PC-9 (cell line): ENCODE measurements around the gene E2F8. TPM values are rescaled to one million over a fixed set of nuclear protein-coding genes. Genes with fewer than 3 reads are reported as not detected.
A peak's percentile ranks its signal among the peaks of the same experiment; 100 is the strongest.

Experiments
- Bru-seq: library from RNA; stranded (reverse); fragments of 400-500 nt; gene quantifications from one replicate; lab custom pipeline; 2021; lab: Mats Ljungman, UMichigan
- BruChase-seq, 2 experiments: library from RNA; stranded (reverse); fragments of 400-500 nt; gene quantifications; one replicate each; lab custom pipeline; 2021; lab: Mats Ljungman, UMichigan
- BruUV-seq: library from RNA; stranded (reverse); fragments of 400-500 nt; replicated peaks from 2 replicates; lab custom pipeline; 2021; lab: Mats Ljungman, UMichigan
- CTCF ChIA-PET: fragments of 300-600 bp; sonication (Branson Sonifier 250); formaldehyde crosslinking; loops from one replicate; lab custom pipeline; 2022; ENCODE audit warnings: antibody characterized with exemption; lab: Charles Lee
- POLR2A ChIA-PET: fragments of 300-600 bp; sonication (Branson Sonifier 250); formaldehyde crosslinking; loops from one replicate; lab custom pipeline; 2022; ENCODE audit warnings: antibody characterized with exemption; ENCODE audit not compliant: unreplicated experiment; lab: Charles Lee
- DNase-seq, 2 experiments: peaks; one replicate each; pipeline versions ENCODE4 v3.0.0 to v3.0.0-alpha.2; 2015 to 2022; ENCODE audit warnings: mixed read lengths in 1 of 2
- H2AFZ ChIP-seq: fragments of 200-600 bp; sonication (generic); 2 replicates; pipeline ENCODE4 v1.8.1; 2017; ENCODE audit warnings: antibody characterized with exemption
- H3F3A ChIP-seq: fragments of 200-600 bp; sonication (generic); 2 replicates; pipeline ENCODE4 v1.8.1; 2017; ENCODE audit warnings: antibody characterized with exemption, mild to moderate bottlenecking, low read depth; ENCODE audit not compliant: insufficient read depth
- H3K27ac ChIP-seq: fragments of 200-600 bp; sonication (generic); 2 replicates; pipeline ENCODE4 v1.6.1; 2016; ENCODE audit warnings: mixed run types
- H3K27me3 ChIP-seq: fragments of 200-600 bp; sonication (generic); 2 replicates; pipeline ENCODE4 v1.6.1; 2016; ENCODE audit warnings: low read depth, mixed run types; ENCODE audit not compliant: insufficient read depth
- H3K36me3 ChIP-seq: fragments of 200-600 bp; sonication (generic); 2 replicates; pipeline ENCODE4 v1.6.1; 2016; ENCODE audit warnings: low read depth, mixed run types
- H3K4me1 ChIP-seq: fragments of 200-600 bp; sonication (generic); replicated peaks from 2 replicates; pipeline ENCODE4 v1.6.1; 2016; ENCODE audit warnings: mixed run types; ENCODE audit not compliant: insufficient read depth
- H3K4me2 ChIP-seq: fragments of 200-600 bp; sonication (generic); 2 replicates; pipeline ENCODE4 v1.6.1; 2017; ENCODE audit warnings: mixed run types
- H3K4me3 ChIP-seq: fragments of 200-600 bp; sonication (generic); 2 replicates; pipeline ENCODE4 v1.6.1; 2016; ENCODE audit warnings: mixed run types
- H3K79me2 ChIP-seq: fragments of 200-600 bp; sonication (generic); 2 replicates; pipeline ENCODE4 v1.6.1; 2017; ENCODE audit warnings: low read depth, mixed run types
- H3K9me2 ChIP-seq: fragments of 200-600 bp; sonication (generic); 2 replicates; pipeline ENCODE4 v1.8.1; 2017; ENCODE audit warnings: mild to moderate bottlenecking; ENCODE audit not compliant: insufficient read depth
- H3K9me3 ChIP-seq: fragments of 200-600 bp; sonication (generic); 2 replicates; pipeline ENCODE4 v1.8.1; 2016; ENCODE audit warnings: low read depth; ENCODE audit not compliant: insufficient read depth
- H4K20me1 ChIP-seq: fragments of 200-600 bp; sonication (generic); 2 replicates; pipeline ENCODE4 v1.8.1; 2017; ENCODE audit not compliant: insufficient read depth
- EZH2 ChIP-seq: fragments of 200-600 bp; sonication (generic); IDR thresholded peaks from 2 replicates; pipeline ENCODE4 v1.8.0; 2017; ENCODE audit warnings: antibody characterized with exemption, low read depth
- intact Hi-C: fragments of 100-400 bp; cut with micrococcal nuclease; formaldehyde crosslinking; loops from one replicate; pipeline ENCODE4 v1.10.0; 2022; ENCODE audit not compliant: unreplicated experiment
- long read RNA-seq: library from polyadenylated mRNA; stranded (forward); transcript quantifications from one replicate; pipeline ENCODE4 v2.0.0, GENCODE V29; 2022
- total RNA-seq: library from RNA; stranded (reverse); gene quantifications from 2 replicates; pipeline ENCODE4 v1.2.3, GENCODE V29; 2021
- TF ChIP-seq, protein P1 (sequence below): fragments of 200-600 bp; sonication (generic); conservative IDR thresholded peaks from 2 replicates; pipeline ENCODE4 v1.6.1; 2017; ENCODE audit warnings: mixed run types, antibody characterized with exemption, mild to moderate bottlenecking, moderate library complexity

E2F8 gene
- total RNA-seq, result 22.0 and 26.7 TPM in 2 replicates
- Bru-seq, nascent RNA, result percentile 89 among the genes with signal in this experiment
- BruChase-seq, experiment 1, labeled RNA remaining after a 2-hour chase, result percentile 79 among the genes with signal in this experiment
- percentile 79 among the genes with signal in this experiment for BruChase-seq, experiment 2, labeled RNA remaining after a 6-hour chase
- long read RNA-seq, transcript E2F8-201 (13 exons, 3,240 nt), result major isoform, 12 of 27 reads
- long read RNA-seq, partial matches to known transcripts, result 6 of 27 reads
- long read RNA-seq, other reads (novel, unspliced or antisense), result 6 of 27 reads

GRCh38 chr11:19240420-19241259 is at the start of gene E2F8:
Gene E2F8 (minus strand): TSS chr11:19240945. CDS start chr11:19240121, 824 bp downstream.
- Histone ChIP-seq H2AFZ (peak within 1 kb of the TSS; percentile 100), H3K4me1 (peaks cover 57% of the 10 kb centered on the region), H3F3A (peaks cover 34% of the 10 kb centered on the region), H3K27me3 (no peaks in the 10 kb centered on the region), H3K36me3 (peaks cover 18% of the 10 kb centered on the region), H3K9me3 (peaks cover 4% of the 10 kb centered on the region; the same call in 1 of the 2 replicates), H3K9me2 (no peaks in the 10 kb centered on the region), H3K4me3 (peak within 1 kb of the TSS; percentile 87), H3K4me2 (peak within 1 kb of the TSS; percentile 94), H3K27ac (peak within 1 kb of the TSS; percentile 70), H3K79me2 (peaks cover 22% of the 10 kb centered on the region), H4K20me1 (no peaks in the 10 kb centered on the region)
- BruUV-seq, result TSS peak; percentile 54
- CTCF ChIA-PET, result interaction anchor here (0.6 kb wide), 1 partner anchor 19 kb away, joined by 15 read pairs; no protein-coding TSS in a partner anchor
- no peak for TF ChIP-seq EZH2
- TF ChIP-seq, protein P1, sequence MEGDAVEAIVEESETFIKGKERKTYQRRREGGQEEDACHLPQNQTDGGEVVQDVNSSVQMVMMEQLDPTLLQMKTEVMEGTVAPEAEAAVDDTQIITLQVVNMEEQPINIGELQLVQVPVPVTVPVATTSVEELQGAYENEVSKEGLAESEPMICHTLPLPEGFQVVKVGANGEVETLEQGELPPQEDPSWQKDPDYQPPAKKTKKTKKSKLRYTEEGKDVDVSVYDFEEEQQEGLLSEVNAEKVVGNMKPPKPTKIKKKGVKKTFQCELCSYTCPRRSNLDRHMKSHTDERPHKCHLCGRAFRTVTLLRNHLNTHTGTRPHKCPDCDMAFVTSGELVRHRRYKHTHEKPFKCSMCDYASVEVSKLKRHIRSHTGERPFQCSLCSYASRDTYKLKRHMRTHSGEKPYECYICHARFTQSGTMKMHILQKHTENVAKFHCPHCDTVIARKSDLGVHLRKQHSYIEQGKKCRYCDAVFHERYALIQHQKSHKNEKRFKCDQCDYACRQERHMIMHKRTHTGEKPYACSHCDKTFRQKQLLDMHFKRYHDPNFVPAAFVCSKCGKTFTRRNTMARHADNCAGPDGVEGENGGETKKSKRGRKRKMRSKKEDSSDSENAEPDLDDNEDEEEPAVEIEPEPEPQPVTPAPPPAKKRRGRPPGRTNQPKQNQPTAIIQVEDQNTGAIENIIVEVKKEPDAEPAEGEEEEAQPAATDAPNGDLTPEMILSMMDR, result no peak
- peak; percentile 94 to 99 for DNase-seq
- intact Hi-C loops, result loop anchor here (1.0 to 10.0 kb wide), 6 partner anchors 40 to 654 kb away; partner anchors contain the start of gene CSRP3
- POLR2A ChIA-PET, result interaction anchor here (0.5 to 0.7 kb wide), 3 partner anchors 124 to 302 kb away, joined by 3 to 5 read pairs (median 3); no protein-coding TSS in a partner anchor

DNA sequence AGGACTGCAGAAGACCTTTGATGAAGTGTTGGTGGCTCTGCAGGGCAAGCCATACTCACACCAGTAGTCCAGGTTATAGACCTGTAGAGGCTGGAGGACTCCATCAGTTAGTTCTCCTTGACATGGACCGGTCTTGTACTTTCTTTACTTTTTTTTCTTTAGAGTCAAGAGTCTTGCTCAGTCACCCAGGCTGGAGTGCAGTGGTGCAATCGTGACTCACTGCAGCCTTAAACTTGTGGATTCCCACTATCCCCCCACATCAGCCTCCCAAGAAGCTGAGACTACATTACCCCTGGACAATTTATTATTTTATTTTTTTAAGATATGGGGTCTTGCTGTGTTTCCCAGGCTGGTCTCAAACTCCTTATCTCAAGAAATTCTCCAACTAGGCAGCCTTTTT is 49.6 kb upstream of the E2F8 start:
- H3K4me1 ChIP-seq, result peaks cover 10% of the 10 kb centered on the region
- no peak overlapping the region for H2AFZ ChIP-seq
- intact Hi-C loops, result no loop called here
- DNase-seq, result no peak
- ChIA-PET POLR2A (no interaction called here), CTCF (no interaction called here)
- no TSS peak for BruUV-seq
- no peaks in the 10 kb centered on the region for H4K20me1 ChIP-seq
- H3K27me3 ChIP-seq, result no peaks in the 10 kb centered on the region
- no peak overlapping the region for H3K27ac ChIP-seq
- no peaks in the 10 kb centered on the region; the same call in 1 of the 2 replicates for H3F3A ChIP-seq
- no peak overlapping the region for H3K4me3 ChIP-seq
- H3K4me2 ChIP-seq, result no peak overlapping the region
- H3K36me3 ChIP-seq, result no peaks in the 10 kb centered on the region
- H3K9me2 ChIP-seq, result no peaks in the 10 kb centered on the region
- H3K79me2 ChIP-seq, result no peaks in the 10 kb centered on the region
- H3K9me3 ChIP-seq, result no peaks in the 10 kb centered on the region
- no peak for TF ChIP-seq EZH2
- TF ChIP-seq, protein P1, result no peak

- no peaks in the 10 kb centered on the region for H3K9me3 ChIP-seq
- no peaks in the 10 kb centered on the region for H3K36me3 ChIP-seq
- no peak for TF ChIP-seq EZH2
- TF ChIP-seq, protein P1, result no peak
- H2AFZ ChIP-seq, result no peak overlapping the region
- no peaks in the 10 kb centered on the region for H4K20me1 ChIP-seq
- H3F3A ChIP-seq, result no peaks in the 10 kb centered on the region; the same call in 1 of the 2 replicates
- no TSS peak for BruUV-seq
- H3K4me1 ChIP-seq, result peaks cover 10% of the 10 kb centered on the region
- H3K4me3 ChIP-seq, result no peak overlapping the region
- H3K4me2 ChIP-seq, result no peak overlapping the region
- no peak overlapping the region for H3K27ac ChIP-seq
- no peaks in the 10 kb centered on the region for H3K9me2 ChIP-seq
- ChIA-PET CTCF (no interaction called here), POLR2A (no interaction called here)
- intact Hi-C loops, result no loop called here
- no peaks in the 10 kb centered on the region for H3K79me2 ChIP-seq
- DNase-seq, result no peak
- no peaks in the 10 kb centered on the region for H3K27me3 ChIP-seq
Measured at GRCh38 chr11:19288256-19288655, 47.5 kb upstream of the E2F8 start.
